HG03520 (cell line): ENCODE data around the gene MSX2.

Source experiments
- ATAC-seq: cut with Tn5 transposase; IDR thresholded peaks from one replicate; pipeline ENCODE4 v1.9.1; 2021; ENCODE audit warnings: mild to moderate bottlenecking, moderate library complexity; ENCODE audit not compliant: unreplicated experiment

MSX2 gene

DNA sequence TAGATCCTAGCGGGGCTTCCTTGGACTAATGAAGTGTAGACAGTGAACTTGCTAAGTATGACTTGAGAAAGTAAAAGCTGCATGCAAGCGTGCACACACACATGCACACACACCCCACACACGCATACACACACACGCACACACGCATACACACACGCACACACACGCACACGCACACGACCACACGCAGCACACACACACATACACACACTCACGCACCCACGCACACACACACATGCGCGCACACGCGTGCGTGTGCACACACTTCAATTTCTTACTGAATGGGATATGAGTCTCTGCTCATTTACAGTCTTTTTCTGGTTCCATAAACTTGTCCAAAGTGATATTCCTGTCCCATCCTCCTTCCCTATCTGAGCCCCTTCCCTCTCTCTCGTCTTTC is 41.2 kb downstream of the MSX2 start:
- ATAC-seq, result no peak

- ATAC-seq, result no peak
Measured at GRCh38 chr5:174767670-174768069, 43.3 kb downstream of the MSX2 start.

GRCh38 chr5:174769005-174769404 is 44.6 kb downstream of the MSX2 start:
- ATAC-seq, result no peak

DNA sequence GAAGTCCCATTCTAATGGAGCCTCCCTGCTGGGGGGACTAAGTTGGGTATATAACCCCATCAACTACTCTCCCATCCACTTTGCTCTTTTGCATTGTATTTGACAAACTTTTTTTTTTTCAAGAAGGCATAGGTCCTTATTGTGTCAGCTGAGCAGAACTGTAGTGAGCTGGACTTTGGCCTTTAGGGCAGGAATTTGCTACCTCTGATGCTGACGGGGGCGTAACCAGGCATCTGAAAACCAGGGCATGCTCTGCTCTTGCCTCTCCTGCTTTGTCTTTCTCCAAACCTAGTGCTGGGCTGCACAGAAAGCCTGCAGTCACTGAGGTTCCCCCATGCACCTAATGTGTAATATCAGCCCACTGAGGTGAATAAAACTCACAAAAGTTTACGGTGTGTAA is 49.0 kb downstream of the MSX2 start:
- no peak for ATAC-seq

GRCh38 chr5:174775081-174775480 is 50.7 kb downstream of the MSX2 start:
- ATAC-seq, result no peak

DNA sequence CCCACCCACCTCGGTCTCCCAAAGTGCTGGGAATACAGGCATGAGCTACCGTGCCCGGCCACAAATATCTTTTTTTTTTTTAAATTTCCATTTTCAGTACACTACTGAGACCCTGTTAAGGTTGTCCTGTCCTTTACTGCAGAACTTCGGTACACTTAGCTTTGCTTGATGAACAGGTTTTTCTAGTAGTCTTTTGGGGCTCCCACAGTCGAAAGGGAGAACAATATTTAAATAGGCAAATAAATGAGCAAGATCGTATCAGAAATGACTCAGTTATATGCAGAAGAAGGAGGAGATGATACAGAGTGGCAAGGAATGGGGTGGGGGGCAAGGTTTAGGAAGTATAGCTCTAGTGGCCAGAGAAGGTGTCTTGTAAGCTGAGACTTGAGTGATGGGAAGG is 52.7 kb downstream of the MSX2 start:
- no peak for ATAC-seq

DNA sequence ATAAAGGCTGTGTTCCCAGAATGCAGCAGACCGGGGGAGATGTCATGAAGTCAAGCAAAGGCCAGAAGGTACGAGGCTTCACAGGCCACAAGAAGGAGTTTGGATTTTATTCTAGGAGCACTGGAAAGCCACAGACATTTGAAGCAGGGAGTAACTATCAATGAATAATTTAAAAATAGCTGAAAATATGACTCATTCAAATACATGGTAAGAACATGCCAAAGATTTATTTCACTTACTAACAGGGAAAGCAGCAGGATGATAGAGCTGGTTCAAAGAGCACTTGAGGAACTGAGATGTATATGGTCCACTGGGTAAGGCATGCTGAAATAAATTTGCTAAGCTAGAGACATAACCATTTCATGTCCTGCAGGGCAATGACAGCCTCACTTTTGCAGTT is 53.2 kb downstream of the MSX2 start:
- ATAC-seq, result no peak
